Stimulated activated CD4-positive, alpha-beta T cell treated with anti-CD3 and anti-CD28 coated beads, Interleukin-2, amount 100 ng/mL, for 24 hours (primary cell): ENCODE data around the gene NIBAN1.
"Not testable (repeated sequence)": the region's sequence is repeated elsewhere in the genome, so short reads cannot be mapped to it uniquely, and the experiment has no call there.

ENCODE experiments used
- DNase-seq, 2 donors: peaks; one replicate each; pipeline ENCODE4 v3.0.0-alpha.2; 2020

Gene NIBAN1

GRCh38 chr1:184973272-184974055 lies 844 bp downstream of the NIBAN1 start:
- peak; percentile 67 to 69 for DNase-seq

GRCh38 chr1:184972315-184973055 lies 1.8 kb downstream of the NIBAN1 start:
- DNase-seq, result no peak

- no peak for DNase-seq
These were observed 2.6 kb downstream of the NIBAN1 start for GRCh38 chr1:184971522-184972265.

GRCh38 chr1:184970691-184971161 lies 3.6 kb downstream of the NIBAN1 start:
- no peak for DNase-seq

GRCh38 chr1:184966989-184967388 lies 7.3 kb downstream of the NIBAN1 start:
- DNase-seq, result no peak

GRCh38 chr1:184965944-184966860 lies 8.1 kb downstream of the NIBAN1 start:
- DNase-seq, result no peak

GRCh38 chr1:184965439-184965838 lies 8.9 kb downstream of the NIBAN1 start:
- DNase-seq, result no peak

- no peak for DNase-seq
These were observed 14.7 kb downstream of the NIBAN1 start for GRCh38 chr1:184959626-184960025.

- DNase-seq, result no peak
These were observed 15.6 kb downstream of the NIBAN1 start for GRCh38 chr1:184958554-184959353.

- DNase-seq, result not testable (repeated sequence)
These were observed 16.4 kb downstream of the NIBAN1 start for GRCh38 chr1:184957901-184958300.

GRCh38 chr1:184956999-184957700 lies 17.2 kb downstream of the NIBAN1 start:
- no peak for DNase-seq

GRCh38 chr1:184954232-184954995 lies 19.9 kb downstream of the NIBAN1 start:
- no peak for DNase-seq

GRCh38 chr1:184953600-184954219 lies 20.6 kb downstream of the NIBAN1 start:
- DNase-seq, result no peak

- DNase-seq, result no peak
These were observed 21.9 kb downstream of the NIBAN1 start for GRCh38 chr1:184952428-184952827.

GRCh38 chr1:184951788-184952187 lies 22.5 kb downstream of the NIBAN1 start:
- DNase-seq, result no peak

- no peak for DNase-seq
These were observed 23.4 kb downstream of the NIBAN1 start for GRCh38 chr1:184950906-184951305.

- no peak for DNase-seq
These were observed 24.1 kb downstream of the NIBAN1 start for GRCh38 chr1:184950227-184950626.

- no peak for DNase-seq
These were observed 26.6 kb downstream of the NIBAN1 start for GRCh38 chr1:184947497-184948256.
